PFSK-1 (cell line): ENCODE measurements around the gene MICAL1.

ENCODE experiments used
- FOXP2 ChIP-seq: optimal IDR thresholded peaks from 2 replicates; pipeline ENCODE3; 2011; ENCODE audit warnings: borderline replicate concordance, control low read depth, inconsistent platforms; ENCODE audit not compliant: insufficient read depth; ENCODE audit errors: extremely low read length, extremely low read depth
- POLR2AphosphoS5 ChIP-seq: IDR thresholded peaks from 2 replicates; pipeline ENCODE4 v1.6.1; 2012; ENCODE audit warnings: low read depth, mild to moderate bottlenecking, control low read depth, low read length, moderate library complexity
- REST ChIP-seq, 2 experiments: IDR thresholded peaks; 2 replicates each; pipeline versions ENCODE4 v1.6.1 to v1.8.0; 2011 to 2012; ENCODE audit warnings: low read depth in 2 of 2, low read length in 2 of 2, control low read depth in 1 of 2, inconsistent platforms in 1 of 2, mild to moderate bottlenecking in 1 of 2, moderate library complexity in 1 of 2; ENCODE audit not compliant: insufficient read depth in 1 of 2
- SIN3A ChIP-seq: IDR thresholded peaks from 2 replicates; pipeline ENCODE4 v1.6.1; 2012; ENCODE audit warnings: mild to moderate bottlenecking, low read length, moderate library complexity, borderline replicate concordance; ENCODE audit not compliant: insufficient read depth

- TF ChIP-seq SIN3A = no peak
- TF ChIP-seq REST (IDR thresholded peaks at IDR 0.05; ENCODE audit: insufficient read depth in 1 of 2, low read depth in 2 of 2, low read length in 2 of 2) = no peak
- no peak for TF ChIP-seq FOXP2
- TF ChIP-seq POLR2AphosphoS5 = no peak; the same call in 1 of the 2 replicates
These were observed 6.3 kb downstream of the MICAL1 start for GRCh38 chr6:109449064-109449794.
